Testis (tissue), 5 donors: ENCODE data around the gene THUMPD1. TPM values are rescaled to one million over a fixed set of nuclear protein-coding genes. Genes with fewer than 3 reads are reported as not detected.
A peak's percentile ranks its signal among the peaks of the same experiment; 100 is the strongest.

Experiments used
- DNase-seq: peaks from one replicate; pipeline ENCODE4 v3.0.0-alpha.2; 2019
- H3K27ac ChIP-seq, 2 donors: fragments of 200-600 bp; sonication (generic); one replicate each; pipeline ENCODE4 v1.5.1; 2019
- H3K27me3 ChIP-seq: fragments of 200-600 bp; sonication (generic); one replicate; pipeline ENCODE4 v1.5.1; 2019
- H3K36me3 ChIP-seq: fragments of 200-600 bp; sonication (generic); one replicate; pipeline ENCODE4 v1.5.1; 2017; ENCODE audit warnings: low read depth; ENCODE audit errors: missing control alignments
- H3K4me1 ChIP-seq: fragments of 200-600 bp; sonication (generic); one replicate; pipeline ENCODE4 v1.5.1; 2019
- H3K4me3 ChIP-seq, 2 donors: fragments of 200-600 bp; sonication (generic); one replicate each; pipeline ENCODE4 v1.5.1; 2017 to 2019
- H3K9me3 ChIP-seq: fragments of 200-600 bp; sonication (generic); one replicate; pipeline ENCODE4 v1.5.1; 2017
- POLR2A ChIP-seq: fragments of 450-650 bp; IDR thresholded peaks from one replicate; pipeline ENCODE4 v1.6.1; 2017; ENCODE audit warnings: antibody characterized with exemption, mild to moderate bottlenecking, moderate library complexity
- WGBS, 2 donors: methylation state at CpG; one replicate each; pipeline ENCODE4 v1.1.5; 2018; 5-methylcytosine and 5-hydroxymethylcytosine counted together
- intact Hi-C: fragments of 100-400 bp; cut with DNase I; formaldehyde crosslinking; loops from one replicate; pipeline ENCODE4 v1.15.1; 2023; ENCODE audit warnings: low total_unique reads
- long read RNA-seq, 2 donors: transcript quantifications; one replicate each; lab custom pipeline, GENCODE V29; 2026
- polyA plus RNA-seq: library from polyadenylated mRNA; stranded (reverse); fragments of 350-450 nt; fragmentation: Illumina TruSeq; extraction: RNeasy Lipid Tissue Mini Kit (QIAGEN cat#74804); gene quantifications from one replicate; pipeline ENCODE4 v1.2.3, GENCODE V29; 2014; ENCODE audit warnings: low read depth, low replicate concordance; ENCODE audit not compliant: insufficient read depth
- total RNA-seq, 2 donors: library from RNA; depleted of rRNA; stranded (reverse); fragments of >200 nt; gene quantifications; one replicate each; pipeline ENCODE4 v1.2.3, GENCODE V29; 2016
- TF ChIP-seq, protein P1 (sequence below), 3 experiments: fragments of 450-650 bp in 2 of 3; fragments of 200-600 bp in 1 of 3; sonication (generic) in 1 of 3; IDR thresholded peaks; one replicate each; pipeline ENCODE4 v1.5.1; 2016 to 2019; ENCODE audit warnings: antibody characterized with exemption in 3 of 3, mild to moderate bottlenecking in 2 of 3, moderate library complexity in 1 of 3

The THUMPD1 gene, protein sequence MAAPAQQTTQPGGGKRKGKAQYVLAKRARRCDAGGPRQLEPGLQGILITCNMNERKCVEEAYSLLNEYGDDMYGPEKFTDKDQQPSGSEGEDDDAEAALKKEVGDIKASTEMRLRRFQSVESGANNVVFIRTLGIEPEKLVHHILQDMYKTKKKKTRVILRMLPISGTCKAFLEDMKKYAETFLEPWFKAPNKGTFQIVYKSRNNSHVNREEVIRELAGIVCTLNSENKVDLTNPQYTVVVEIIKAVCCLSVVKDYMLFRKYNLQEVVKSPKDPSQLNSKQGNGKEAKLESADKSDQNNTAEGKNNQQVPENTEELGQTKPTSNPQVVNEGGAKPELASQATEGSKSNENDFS
- 100 to 1,000 TPM; 100 to 111 TPM for total RNA-seq
- polyA plus RNA-seq = 35.0 TPM
- long read RNA-seq, donor 1, full-length matches to known transcripts = 11 of 11 reads
- long read RNA-seq, donor 1, partial matches to known transcripts = 0 of 11 reads
- long read RNA-seq, donor 1, other reads (novel, unspliced or antisense) = 0 of 11 reads
- long read RNA-seq, donor 2, partial matches to known transcripts = 0 of 5 reads
- long read RNA-seq, donor 2, other reads (novel, unspliced or antisense) = 0 of 5 reads

DNA sequence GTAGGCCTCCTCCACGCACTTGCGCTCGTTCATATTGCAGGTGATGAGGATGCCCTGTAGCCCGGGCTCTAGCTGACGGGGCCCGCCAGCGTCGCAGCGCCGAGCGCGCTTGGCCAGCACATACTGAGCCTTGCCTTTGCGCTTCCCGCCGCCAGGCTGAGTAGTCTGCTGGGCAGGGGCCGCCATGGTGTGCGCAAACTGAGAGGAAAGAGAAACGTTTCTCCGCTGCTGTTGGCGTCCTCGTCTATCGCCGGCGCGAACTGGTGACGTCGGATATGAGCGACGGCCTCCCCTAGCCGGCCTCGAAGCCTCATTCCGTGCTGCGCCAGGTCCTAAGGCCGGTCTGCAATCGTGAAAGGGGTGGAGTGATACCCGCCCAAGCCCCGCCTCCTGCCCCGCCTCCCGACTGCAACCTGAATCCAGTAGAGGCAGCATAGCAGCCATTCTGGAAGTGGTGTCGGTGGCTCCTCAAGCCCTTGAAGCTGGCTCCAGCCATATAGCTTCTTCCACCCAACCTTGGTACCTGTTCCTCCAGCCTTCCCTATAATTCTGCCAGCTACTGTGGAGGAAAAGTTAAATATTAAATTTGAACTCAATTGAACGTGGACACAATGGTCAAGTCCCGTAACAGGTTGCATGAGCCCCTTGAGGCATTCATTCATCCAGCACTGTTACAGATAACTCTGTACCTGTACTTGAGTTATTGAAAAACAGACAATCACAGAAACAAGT, at the start of gene THUMPD1:
TSS of gene THUMPD1 (minus strand) at position 265 of the 732 bp plus-strand sequence. CDS start at position 186, 79 bp downstream.
- intact Hi-C loops = no loop called here
- DNase-seq = peak; percentile 97
- peak within 1 kb of the TSS; percentile 95 to 99 for H3K27ac ChIP-seq
- H3K4me1 ChIP-seq = peaks cover 16% of the 10 kb centered on the region
- TF ChIP-seq, protein P1, sequence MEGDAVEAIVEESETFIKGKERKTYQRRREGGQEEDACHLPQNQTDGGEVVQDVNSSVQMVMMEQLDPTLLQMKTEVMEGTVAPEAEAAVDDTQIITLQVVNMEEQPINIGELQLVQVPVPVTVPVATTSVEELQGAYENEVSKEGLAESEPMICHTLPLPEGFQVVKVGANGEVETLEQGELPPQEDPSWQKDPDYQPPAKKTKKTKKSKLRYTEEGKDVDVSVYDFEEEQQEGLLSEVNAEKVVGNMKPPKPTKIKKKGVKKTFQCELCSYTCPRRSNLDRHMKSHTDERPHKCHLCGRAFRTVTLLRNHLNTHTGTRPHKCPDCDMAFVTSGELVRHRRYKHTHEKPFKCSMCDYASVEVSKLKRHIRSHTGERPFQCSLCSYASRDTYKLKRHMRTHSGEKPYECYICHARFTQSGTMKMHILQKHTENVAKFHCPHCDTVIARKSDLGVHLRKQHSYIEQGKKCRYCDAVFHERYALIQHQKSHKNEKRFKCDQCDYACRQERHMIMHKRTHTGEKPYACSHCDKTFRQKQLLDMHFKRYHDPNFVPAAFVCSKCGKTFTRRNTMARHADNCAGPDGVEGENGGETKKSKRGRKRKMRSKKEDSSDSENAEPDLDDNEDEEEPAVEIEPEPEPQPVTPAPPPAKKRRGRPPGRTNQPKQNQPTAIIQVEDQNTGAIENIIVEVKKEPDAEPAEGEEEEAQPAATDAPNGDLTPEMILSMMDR (IDR thresholded peaks at IDR 0.05) = peak in 1 of 3 experiments; percentile 13
- TF ChIP-seq POLR2A = peak; percentile 15
- H3K9me3 ChIP-seq = no peaks in the 10 kb centered on the region
- whole genome bisulfite sequencing, 2 donors = 4 to 7% methylated on average over 21 to 41 of the region's 42 CpGs
- peak within 1 kb of the TSS; percentile 90 to 97 for H3K4me3 ChIP-seq
- no peaks in the 10 kb centered on the region for H3K27me3 ChIP-seq
- no peaks in the 10 kb centered on the region for H3K36me3 ChIP-seq

DNA sequence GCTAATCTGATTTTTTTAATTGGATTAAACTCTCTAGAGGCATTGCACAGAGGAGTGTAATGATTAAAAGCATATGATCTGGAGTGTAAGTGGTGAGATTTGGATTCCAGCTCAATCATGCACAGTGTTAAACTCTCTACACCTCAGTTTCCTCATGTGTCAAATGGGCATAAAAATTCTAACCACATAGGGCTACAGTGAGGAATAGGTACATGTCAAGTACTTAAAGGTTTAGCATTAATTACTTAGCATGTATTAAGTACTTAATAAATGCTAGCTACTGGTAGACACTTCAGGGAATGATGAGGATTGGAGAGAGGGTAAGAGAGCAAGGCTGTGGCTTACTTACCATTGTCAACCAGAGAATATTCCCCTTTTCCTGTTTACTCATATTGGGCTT, 47.5 kb upstream of the THUMPD1 start:
- TF ChIP-seq, protein P1 (IDR thresholded peaks at IDR 0.05) = no peak
- no peak for TF ChIP-seq POLR2A
- Histone ChIP-seq H3K4me1 (no peaks in the 10 kb centered on the region), H3K27ac (no peak overlapping the region), H3K9me3 (no peaks in the 10 kb centered on the region), H3K36me3 (no peaks in the 10 kb centered on the region), H3K27me3 (no peaks in the 10 kb centered on the region), H3K4me3 (no peak overlapping the region)
- DNase-seq = no peak
- intact Hi-C loops = no loop called here

DNA sequence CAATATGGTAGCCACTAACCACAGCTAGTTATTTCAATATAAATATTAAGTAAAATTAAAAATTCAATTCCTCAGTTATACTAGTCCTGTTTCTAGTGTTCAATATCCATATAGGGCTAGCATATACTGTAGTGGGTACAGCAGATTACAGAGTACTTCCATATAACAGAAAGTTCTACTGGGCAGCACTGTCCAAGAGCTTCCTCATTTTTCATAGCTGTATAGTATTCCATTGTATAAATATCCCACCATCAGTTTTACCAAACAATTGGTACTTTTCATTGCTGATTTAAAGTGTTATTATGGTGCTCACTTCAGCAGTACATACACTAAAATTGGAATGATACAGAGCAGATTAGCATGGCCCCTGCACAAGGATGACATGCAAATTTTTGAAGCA, 42.6 kb upstream of the THUMPD1 start:
- H3K4me1 ChIP-seq = no peaks in the 10 kb centered on the region
- intact Hi-C loops = no loop called here

DNA sequence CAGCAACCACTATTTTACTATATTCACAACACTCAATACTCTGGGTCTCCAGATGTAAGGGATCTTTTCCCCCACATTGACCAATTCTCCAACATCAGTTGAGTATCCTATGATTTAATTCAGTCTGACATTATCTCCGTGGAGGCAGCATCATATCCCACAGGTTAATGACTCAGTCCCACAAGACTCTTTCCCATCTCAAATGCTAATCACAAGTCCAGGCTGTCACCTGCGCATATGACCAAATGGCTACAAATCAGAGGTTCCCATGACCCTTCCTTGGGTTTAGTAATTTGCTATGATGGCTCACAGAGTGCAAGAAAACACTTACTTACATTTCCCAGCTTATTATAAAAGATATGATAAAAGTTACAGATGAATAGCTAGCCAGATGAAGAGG, 40.9 kb upstream of the THUMPD1 start:
- TF ChIP-seq POLR2A = no peak
- TF ChIP-seq, protein P1 (IDR thresholded peaks at IDR 0.05) = no peak
- H3K4me1 ChIP-seq = no peaks in the 10 kb centered on the region
- H3K9me3 ChIP-seq = no peaks in the 10 kb centered on the region
- 90 to 91% methylated on average over 2 of the region's 2 CpGs for WGBS, 2 donors
- no peak for DNase-seq
- no peak overlapping the region for H3K4me3 ChIP-seq
- no peaks in the 10 kb centered on the region for H3K36me3 ChIP-seq
- intact Hi-C loops = no loop called here
- no peaks in the 10 kb centered on the region for H3K27me3 ChIP-seq
- H3K27ac ChIP-seq = no peak overlapping the region

More for the DNA sequence above, 42.6 kb upstream of the THUMPD1 start:
- H3K4me3 ChIP-seq = no peak overlapping the region
- DNase-seq = no peak
- no peak overlapping the region for H3K27ac ChIP-seq
- H3K9me3 ChIP-seq = no peaks in the 10 kb centered on the region
- H3K36me3 ChIP-seq = no peaks in the 10 kb centered on the region
- TF ChIP-seq, protein P1 (IDR thresholded peaks at IDR 0.05) = no peak
- no peak for TF ChIP-seq POLR2A
- H3K27me3 ChIP-seq = no peaks in the 10 kb centered on the region
